Measurements from ENCODE around the gene GAPDHS.

GAPDHS gene

DNA sequence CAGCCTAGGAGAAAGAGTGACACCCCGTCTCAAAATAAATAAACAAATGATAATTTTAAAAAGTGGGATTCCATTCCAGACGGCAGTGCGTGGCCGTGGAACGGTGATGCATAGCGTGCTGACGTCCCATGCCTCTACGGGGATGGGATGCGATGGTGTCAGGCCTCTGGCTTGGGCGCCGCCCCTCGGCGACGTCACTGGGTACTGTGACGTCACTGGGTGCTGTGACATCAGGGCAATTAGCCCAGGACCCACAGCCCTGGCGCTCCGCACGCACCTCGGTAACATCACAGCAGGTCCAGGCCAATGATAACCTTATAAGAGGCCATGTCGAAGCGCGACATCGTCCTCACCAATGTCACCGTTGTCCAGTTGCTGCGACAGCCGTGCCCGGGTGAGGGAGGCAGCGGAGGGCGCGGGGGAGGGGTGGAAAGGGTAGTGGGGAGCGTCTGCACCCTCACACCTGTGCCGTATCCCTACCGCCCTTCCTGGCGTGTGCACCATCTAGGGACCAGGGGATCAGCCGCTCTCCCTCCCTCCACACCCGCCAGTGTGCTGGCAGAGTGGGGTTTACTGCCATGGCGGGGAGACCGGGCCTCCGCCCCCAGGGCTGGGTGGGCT, at the start of gene GAPDHS:
Gene GAPDHS (plus strand): TSS at position 256 of the 621 bp plus-strand sequence. CDS start 72 bp downstream, at position 328.
- peak within 1 kb of the TSS; percentile 17 for H3K27ac Mint-ChIP-seq
- DNase-seq: no peak
- CTCF ChIA-PET: no interaction called here
- peaks cover 73% of the 10 kb centered on the region for H3K27me3 Mint-ChIP-seq
- no peaks in the 10 kb centered on the region for H3K36me3 Mint-ChIP-seq
- H3K4me3 Mint-ChIP-seq: peak within 1 kb of the TSS; percentile 57
- H3K9me3 Mint-ChIP-seq: no peaks in the 10 kb centered on the region
- peaks cover 17% of the 10 kb centered on the region for H3K4me1 Mint-ChIP-seq

DNA sequence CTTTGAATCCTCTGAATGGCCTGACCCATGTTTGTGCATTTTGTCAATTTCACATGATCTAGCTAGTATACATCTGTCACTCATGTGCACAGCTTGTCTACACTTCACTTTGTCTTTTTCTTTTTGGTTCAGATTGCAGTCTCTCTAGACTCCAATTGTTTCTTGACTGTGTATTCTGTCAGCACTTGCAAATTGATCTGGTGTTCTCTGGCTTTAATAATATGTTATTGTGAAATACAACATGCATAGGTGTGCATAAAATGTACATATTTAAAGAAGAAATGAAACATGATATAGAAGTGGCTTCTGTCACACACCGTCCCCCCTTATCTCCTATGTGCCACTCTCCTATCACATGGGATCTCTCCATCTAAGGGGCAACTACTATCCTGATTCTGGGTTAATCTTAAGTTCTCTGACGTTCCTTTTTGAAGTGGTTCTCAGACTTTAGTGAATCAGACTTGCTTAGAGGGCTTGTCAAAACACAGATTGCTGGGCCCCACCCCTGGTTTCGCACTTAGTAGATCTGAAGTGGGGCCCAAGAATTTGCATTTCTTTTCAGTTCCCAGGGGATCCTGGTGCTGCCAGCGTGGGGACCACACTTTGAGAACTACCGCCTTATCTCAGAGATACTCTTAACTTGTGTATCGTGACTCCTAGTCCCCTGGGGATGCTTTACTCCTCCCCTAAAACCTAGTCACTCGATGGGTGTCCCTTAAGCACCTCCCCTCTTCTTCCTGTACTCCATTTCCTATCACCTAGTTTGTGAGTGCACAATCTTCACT, 48.8 kb upstream of the GAPDHS start:
- DNase-seq: no peak
- Mint-ChIP-seq H3K4me1 (peaks cover 3% of the 10 kb centered on the region), H3K27me3 (peaks cover 27% of the 10 kb centered on the region), H3K36me3 (no peaks in the 10 kb centered on the region), H3K4me3 (no peak overlapping the region), H3K9me3 (no peaks in the 10 kb centered on the region), H3K27ac (no peak overlapping the region)
- CTCF ChIA-PET: no interaction called here

DNA sequence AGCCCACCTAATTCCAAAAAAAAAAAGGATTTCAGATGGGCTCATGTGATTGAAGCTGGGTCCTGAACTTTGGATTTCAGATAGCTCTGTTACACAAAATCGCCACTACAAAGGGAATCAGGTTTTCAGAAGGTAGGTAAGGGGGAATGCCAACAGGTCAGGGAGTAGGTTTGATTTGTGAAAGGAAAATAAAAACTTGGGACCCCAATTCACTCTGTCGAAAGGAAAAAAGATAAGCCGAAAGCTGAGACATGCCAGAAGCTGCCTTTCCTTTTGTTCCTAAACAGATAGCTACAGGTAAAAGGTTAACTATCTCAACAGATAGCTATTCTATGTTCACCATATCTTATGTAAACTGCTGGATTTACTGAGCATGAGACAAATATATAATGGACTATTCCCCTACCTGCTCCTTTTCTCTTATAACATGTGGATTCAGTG, 47.0 kb upstream of the GAPDHS start:
- Mint-ChIP-seq H3K4me3 (no peak overlapping the region), H3K27me3 (peaks cover 44% of the 10 kb centered on the region), H3K27ac (no peak overlapping the region), H3K4me1 (peaks cover 3% of the 10 kb centered on the region), H3K9me3 (no peaks in the 10 kb centered on the region), H3K36me3 (no peaks in the 10 kb centered on the region)
- DNase-seq: no peak
- CTCF ChIA-PET: interaction anchor here (0.9 to 2.0 kb wide), 7 partner anchors 9 to 133 kb away, joined by 3 to 7 read pairs (median 3); no protein-coding TSS in a partner anchor

DNA sequence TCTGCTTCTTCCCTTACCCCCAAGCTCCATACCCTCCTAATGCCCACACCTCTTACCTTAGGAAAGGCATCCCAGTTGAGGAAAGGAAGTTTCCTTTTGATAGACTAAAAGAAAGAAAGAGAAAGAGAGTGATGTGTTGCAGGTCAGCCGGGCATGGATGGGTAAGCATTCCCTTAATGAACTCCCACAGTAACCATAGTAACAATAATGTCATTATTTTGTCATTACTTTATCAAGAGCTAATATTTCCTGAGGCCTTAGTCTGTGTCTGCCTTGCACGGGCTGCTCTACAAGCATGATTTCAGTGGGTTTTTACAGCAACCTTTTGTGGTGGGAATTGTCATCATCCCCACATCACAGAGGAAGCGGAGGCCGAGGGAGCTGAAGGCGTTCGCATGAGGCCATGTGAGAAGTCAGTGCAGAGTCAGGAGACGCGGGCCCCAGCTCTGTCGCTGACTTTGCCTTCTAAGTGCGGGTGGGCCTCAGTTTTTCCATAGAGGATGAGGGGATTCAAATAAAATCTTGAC, 45.5 kb upstream of the GAPDHS start:
- Mint-ChIP-seq H3K4me3 (no peak overlapping the region), H3K27me3 (peaks cover 50% of the 10 kb centered on the region), H3K9me3 (no peaks in the 10 kb centered on the region), H3K27ac (no peak overlapping the region), H3K36me3 (no peaks in the 10 kb centered on the region), H3K4me1 (peaks cover 3% of the 10 kb centered on the region)
- DNase-seq: no peak
- CTCF ChIA-PET: interaction anchor here (1.3 to 2.0 kb wide), 2 partner anchors 109 to 135 kb away, joined by 3 to 6 read pairs; no protein-coding TSS in a partner anchor

DNA sequence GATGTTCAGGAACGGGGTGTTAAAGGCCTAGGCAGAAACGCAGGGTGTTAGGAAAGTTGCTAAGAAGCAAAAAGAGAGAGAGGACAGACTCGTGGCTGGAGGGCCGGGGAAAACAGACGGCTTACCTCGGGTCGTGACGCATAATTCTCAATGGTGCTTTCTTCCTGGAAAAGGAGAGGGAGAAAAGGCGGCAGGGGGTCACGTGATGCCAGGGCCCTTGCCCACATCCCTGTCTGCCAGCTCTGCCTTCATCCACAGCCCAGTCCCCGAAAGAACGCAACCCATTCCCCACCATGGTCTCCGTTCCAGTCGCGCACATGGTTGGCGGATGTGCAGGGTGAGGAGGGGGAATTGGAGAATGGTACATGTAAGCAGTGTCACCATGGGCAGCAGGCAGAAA, 44.6 kb upstream of the GAPDHS start:
- Mint-ChIP-seq H3K9me3 (no peaks in the 10 kb centered on the region), H3K4me1 (peaks cover 3% of the 10 kb centered on the region), H3K4me3 (no peak overlapping the region), H3K27me3 (peaks cover 59% of the 10 kb centered on the region), H3K27ac (no peak overlapping the region), H3K36me3 (no peaks in the 10 kb centered on the region)
- CTCF ChIA-PET: no interaction called here
- no peak for DNase-seq

DNA sequence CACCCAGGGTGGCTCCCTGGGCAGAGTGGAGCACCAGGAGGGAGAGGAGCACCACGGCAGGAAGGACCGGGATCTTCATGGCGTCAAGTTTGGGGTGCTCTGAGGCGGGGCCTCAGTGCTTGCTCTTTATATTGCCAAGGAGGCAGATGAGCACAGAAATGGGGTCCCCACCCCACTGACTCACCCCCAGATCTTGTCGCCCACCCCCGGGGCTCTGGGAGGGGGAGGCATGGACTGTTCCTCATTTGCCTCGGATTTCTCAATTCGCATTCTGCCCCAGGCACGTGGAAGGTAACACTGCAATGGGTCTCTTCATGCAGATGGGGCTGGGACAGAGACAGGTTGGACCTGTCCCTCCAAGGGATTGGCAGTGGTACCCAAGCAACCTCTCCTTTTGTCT, 42.9 kb upstream of the GAPDHS start, which contains the start of gene KRTDAP:
Gene KRTDAP (minus strand): TSS at position 101 of the 400 bp plus-strand sequence. CDS start 22 bp downstream, at position 79.
- no peak within 1 kb of the TSS for H3K27ac Mint-ChIP-seq
- no peaks in the 10 kb centered on the region for H3K9me3 Mint-ChIP-seq
- CTCF ChIA-PET: interaction anchor here (1.1 kb wide), 1 partner anchor 137 kb away, joined by 4 read pairs; no protein-coding TSS in a partner anchor
- no peak for DNase-seq
- H3K36me3 Mint-ChIP-seq: no peaks in the 10 kb centered on the region
- H3K27me3 Mint-ChIP-seq: peaks cover 73% of the 10 kb centered on the region
- no peak within 1 kb of the TSS for H3K4me3 Mint-ChIP-seq
- peaks cover 5% of the 10 kb centered on the region for H3K4me1 Mint-ChIP-seq

DNA sequence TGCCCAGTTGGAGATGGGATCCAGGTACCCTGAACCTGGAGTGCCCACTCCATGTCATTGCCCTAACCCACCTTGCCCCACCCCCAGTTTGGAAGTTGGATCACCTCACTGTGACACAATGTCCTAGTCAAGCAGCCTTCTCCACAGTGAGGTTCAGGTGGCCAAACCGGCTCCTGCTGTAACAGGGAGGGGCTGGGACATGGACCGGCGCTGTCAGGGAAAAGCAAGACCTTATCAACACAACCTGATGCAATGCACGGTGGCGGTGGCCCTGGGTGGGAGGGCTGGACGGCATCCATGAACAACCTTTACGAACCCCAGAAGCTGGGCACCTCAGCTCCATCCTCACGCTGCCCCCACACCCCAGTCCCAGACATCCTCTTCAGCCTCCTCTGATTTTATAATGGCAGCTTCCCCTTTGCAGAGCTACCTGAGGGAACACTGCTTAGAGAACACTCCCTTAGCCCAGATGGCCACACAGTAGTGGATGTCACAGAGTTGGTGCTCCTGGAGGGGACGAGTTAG, 41.4 kb upstream of the GAPDHS start:
- Mint-ChIP-seq H3K4me3 (no peak overlapping the region), H3K27ac (no peak overlapping the region), H3K36me3 (no peaks in the 10 kb centered on the region), H3K4me1 (peaks cover 8% of the 10 kb centered on the region), H3K27me3 (peaks cover 73% of the 10 kb centered on the region), H3K9me3 (no peaks in the 10 kb centered on the region)
- CTCF ChIA-PET: interaction anchor here (1.7 to 1.9 kb wide), 2 partner anchors 19 to 139 kb away, joined by 5 to 10 read pairs; no protein-coding TSS in a partner anchor
- no peak for DNase-seq

DNA sequence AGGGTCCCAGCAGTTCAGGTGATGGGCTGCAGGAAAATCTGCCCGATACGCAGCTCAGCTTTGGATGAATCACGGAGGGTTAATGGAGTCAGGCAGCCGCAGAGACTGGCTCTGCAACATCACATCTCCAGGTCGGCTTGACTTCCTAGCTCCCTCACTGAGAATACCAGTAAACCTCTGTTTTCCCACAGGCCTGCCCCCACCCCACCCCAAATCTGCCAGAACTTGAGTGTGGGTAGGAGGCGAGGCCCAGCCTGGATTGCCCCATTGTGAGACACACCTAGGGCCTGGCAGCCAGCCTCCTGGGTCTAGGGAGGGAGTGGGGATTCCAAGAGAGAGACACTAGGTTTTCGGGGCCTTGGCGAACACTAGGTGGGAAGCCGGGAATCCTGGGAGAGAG, 39.3 kb upstream of the GAPDHS start:
- CTCF ChIA-PET: interaction anchor here (0.8 to 3.6 kb wide), 3 partner anchors 11 to 140 kb away, joined by 3 to 59 read pairs (median 16); no protein-coding TSS in a partner anchor
- Mint-ChIP-seq H3K27ac (no peak overlapping the region), H3K4me1 (peaks cover 8% of the 10 kb centered on the region), H3K9me3 (no peaks in the 10 kb centered on the region), H3K4me3 (no peak overlapping the region), H3K27me3 (peaks cover 63% of the 10 kb centered on the region), H3K36me3 (no peaks in the 10 kb centered on the region)
- DNase-seq: no peak

DNA sequence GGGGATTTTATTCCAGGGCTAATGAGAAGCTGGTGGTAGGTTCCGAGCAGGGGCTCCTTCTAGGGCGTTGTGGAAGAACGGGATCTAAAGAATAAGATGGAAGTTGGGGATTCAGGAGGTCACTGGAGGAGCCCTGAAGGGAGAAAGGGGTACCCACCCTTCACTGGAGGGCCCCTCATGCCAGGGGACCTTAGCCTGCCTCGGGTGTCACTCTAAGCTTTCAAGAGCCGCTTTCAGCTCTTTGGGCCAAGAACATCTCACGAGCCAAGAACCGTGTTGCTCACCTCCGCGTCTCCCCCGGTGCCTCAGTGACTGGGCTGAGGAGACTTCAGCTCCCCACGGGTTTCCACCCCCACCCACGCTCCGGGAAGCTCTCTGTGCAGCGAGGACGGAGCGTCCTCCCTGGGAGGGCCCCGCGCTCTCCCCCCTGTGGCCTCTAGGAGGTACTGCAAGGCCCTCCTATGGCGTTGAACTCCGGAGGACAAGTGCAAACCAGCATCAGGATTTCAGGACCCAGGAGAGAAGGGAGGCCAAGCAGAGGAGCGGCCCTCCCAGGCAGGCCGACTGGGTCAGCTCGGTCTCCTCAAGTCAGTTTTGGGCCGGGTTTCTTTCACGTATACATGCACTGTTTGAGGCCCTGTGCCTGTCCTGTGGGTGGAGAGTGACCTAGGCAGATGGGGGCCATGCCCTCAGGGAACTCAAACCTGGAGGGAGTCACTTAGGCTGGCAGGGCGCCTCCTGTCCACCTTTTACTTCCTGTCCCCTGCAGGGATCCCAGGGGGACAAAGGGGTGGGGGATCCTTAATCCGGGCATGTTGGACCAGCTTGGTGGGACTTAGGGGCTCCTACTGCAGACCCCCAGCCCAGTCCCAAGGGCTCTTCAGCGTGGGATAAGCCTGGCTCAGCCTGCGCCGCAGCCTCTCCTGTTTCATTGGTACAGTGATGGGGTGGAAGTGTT, 37.9 kb upstream of the GAPDHS start:
- DNase-seq: peak; percentile 74
- H3K36me3 Mint-ChIP-seq: no peaks in the 10 kb centered on the region
- H3K9me3 Mint-ChIP-seq: no peaks in the 10 kb centered on the region
- CTCF ChIA-PET: interaction anchor here (0.7 to 3.6 kb wide), 32 partner anchors 9 to 429 kb away, joined by 3 to 59 read pairs (median 4); partner anchors contain the start of genes FFAR1 and FFAR3
- H3K4me3 Mint-ChIP-seq: no peak overlapping the region
- H3K4me1 Mint-ChIP-seq: peaks cover 8% of the 10 kb centered on the region
- H3K27me3 Mint-ChIP-seq: peaks cover 56% of the 10 kb centered on the region
- H3K27ac Mint-ChIP-seq: no peak overlapping the region

DNA sequence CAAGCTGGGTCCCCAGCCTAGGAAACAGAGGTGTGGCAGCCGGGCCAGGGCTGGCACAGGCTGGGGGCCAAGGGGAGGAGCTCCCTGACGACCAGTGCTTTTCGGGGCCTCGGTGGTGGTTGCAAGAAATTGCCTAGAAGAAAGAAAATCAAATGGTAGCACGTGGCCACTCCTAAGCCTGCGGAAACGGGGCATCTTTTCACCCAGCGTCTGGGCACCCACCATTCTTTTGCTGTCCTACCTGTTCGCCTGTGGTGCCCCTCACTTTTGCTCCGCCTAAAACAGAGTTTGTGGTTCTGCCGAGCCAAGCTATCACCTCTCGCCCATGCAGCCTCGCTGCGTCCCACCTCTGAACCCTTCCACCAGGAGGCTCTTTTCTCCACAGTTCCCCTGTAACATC, 35.9 kb upstream of the GAPDHS start:
- H3K36me3 Mint-ChIP-seq: no peaks in the 10 kb centered on the region
- peaks cover 45% of the 10 kb centered on the region for H3K27me3 Mint-ChIP-seq
- no peak for DNase-seq
- no peak overlapping the region for H3K4me3 Mint-ChIP-seq
- H3K27ac Mint-ChIP-seq: no peak overlapping the region
- no peaks in the 10 kb centered on the region for H3K9me3 Mint-ChIP-seq
- peaks cover 8% of the 10 kb centered on the region for H3K4me1 Mint-ChIP-seq
- CTCF ChIA-PET: interaction anchor here (0.7 to 1.9 kb wide), 5 partner anchors 10 to 139 kb away, joined by 3 to 7 read pairs (median 3); partner anchors contain the start of gene FFAR3

DNA sequence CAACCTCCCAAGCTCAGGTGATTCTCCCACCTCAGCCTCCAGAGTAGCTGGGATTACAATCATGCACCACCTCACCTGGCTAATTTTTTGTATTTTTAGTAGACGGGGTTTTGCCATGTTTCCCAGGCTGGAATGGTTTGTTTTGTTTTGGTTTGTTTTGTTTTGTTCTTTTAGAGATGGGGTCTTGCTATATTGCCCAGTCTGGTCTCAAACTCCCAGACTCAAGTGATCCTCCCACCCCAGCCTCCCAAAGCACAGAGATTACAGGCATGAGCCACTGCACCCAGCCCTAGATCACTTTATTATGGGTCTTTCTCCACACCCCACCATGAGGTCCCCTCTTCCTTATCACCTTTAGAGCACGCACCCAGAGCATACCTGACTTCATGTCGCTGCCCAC, 35.0 kb upstream of the GAPDHS start:
- DNase-seq: no peak
- Mint-ChIP-seq H3K27me3 (peaks cover 48% of the 10 kb centered on the region), H3K9me3 (no peaks in the 10 kb centered on the region), H3K27ac (no peak overlapping the region), H3K36me3 (no peaks in the 10 kb centered on the region), H3K4me3 (no peak overlapping the region), H3K4me1 (peaks cover 8% of the 10 kb centered on the region)
- CTCF ChIA-PET: interaction anchor here (1.2 to 1.9 kb wide), 2 partner anchors 9 to 12 kb away, joined by 3 to 7 read pairs; no protein-coding TSS in a partner anchor

DNA sequence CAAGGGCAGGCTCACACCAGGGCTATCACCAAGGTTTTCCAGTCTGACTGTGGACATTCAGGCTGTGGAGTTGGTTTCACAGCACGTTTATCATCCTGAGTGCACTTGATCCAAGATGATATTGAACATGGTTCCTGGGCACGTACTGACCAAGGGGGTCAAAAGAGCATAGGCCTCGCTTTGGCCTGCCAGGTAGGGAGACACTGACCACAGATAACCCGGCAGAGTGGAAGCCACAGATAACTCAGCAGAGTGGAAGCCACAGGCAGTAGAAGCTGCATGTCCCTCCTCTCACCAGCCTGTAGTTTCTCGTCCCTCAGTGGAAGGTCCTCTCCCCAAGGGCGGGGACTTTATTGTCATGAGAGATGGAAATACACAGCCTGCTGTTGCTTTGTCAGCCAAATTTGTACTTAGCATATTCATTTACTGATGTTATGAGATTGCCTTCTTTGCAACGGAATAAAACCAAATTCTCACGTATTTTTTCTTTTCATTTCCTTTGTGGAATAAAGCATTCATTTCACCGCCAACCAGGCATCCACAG, 34.2 kb upstream of the GAPDHS start:
- no peaks in the 10 kb centered on the region for H3K9me3 Mint-ChIP-seq
- no peak for DNase-seq
- no peak overlapping the region for H3K27ac Mint-ChIP-seq
- H3K4me1 Mint-ChIP-seq: peaks cover 8% of the 10 kb centered on the region
- CTCF ChIA-PET: no interaction called here
- no peak overlapping the region for H3K4me3 Mint-ChIP-seq
- no peaks in the 10 kb centered on the region for H3K36me3 Mint-ChIP-seq
- peaks cover 45% of the 10 kb centered on the region for H3K27me3 Mint-ChIP-seq

DNA sequence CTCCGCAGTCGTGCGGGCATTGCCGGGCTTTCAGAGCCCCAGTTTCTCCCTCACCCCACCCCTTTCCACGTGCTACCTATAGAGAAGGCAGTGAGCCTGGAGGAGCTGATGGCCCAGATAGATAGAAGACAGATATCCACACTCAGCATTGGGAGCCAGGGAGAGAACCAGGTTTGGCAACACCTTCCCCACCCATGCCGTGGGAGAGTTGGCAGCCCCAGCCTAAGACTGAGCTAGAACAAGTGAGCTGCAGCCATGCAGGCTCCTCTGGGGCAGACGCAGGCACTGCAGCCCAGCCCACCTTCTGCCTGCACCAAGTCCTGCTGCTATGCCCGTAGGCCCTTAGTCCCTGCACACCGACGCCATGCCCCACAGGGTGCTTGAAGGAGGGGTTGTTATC, 32.6 kb upstream of the GAPDHS start:
- Mint-ChIP-seq H3K27ac (no peak overlapping the region), H3K36me3 (no peaks in the 10 kb centered on the region), H3K4me1 (peaks cover under 1% of the 10 kb centered on the region), H3K4me3 (no peak overlapping the region), H3K27me3 (peaks cover 46% of the 10 kb centered on the region), H3K9me3 (no peaks in the 10 kb centered on the region)
- DNase-seq: no peak
- CTCF ChIA-PET: no interaction called here

Data from activated naive CD4-positive, alpha-beta T cell treated with anti-CD3 and anti-CD28 coated beads, Interleukin-2, amount 10 ng/mL, durations not matched to agents 7 days and 5 days (primary cell).